GM18907 (cell line): ENCODE data around the gene TPST2.
A peak's percentile ranks its signal among the peaks of the same experiment; 100 is the strongest.

Experiments used
- ATAC-seq: cut with Tn5 transposase; IDR thresholded peaks from one replicate; pipeline ENCODE4 v1.9.1; 2021; ENCODE audit warnings: mild to moderate bottlenecking, moderate library complexity; ENCODE audit not compliant: unreplicated experiment

TPST2 gene

DNA sequence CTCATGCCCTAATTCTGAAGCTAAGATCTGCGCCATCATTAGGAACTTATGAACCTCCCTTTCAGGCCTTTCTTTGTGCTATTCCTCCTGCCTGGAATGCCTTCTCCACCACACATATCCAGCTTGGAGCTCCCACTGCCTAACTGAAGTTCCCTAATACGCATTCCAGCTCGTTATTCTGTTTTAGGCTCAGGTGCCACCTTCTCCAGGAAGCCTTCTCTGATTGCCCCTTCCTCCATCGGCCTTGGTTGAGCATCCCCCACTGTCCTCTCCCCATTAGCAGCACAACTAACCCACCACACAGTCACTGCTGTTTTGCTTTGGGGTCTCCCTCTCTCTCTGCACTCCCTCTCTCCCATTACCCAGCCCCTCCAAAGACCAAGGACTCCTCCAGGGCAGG is 22.7 kb upstream of the TPST2 start:
- no peak for ATAC-seq

- ATAC-seq: no peak
Observed at GRCh38 chr22:26610996-26611395, 21.1 kb upstream of the TPST2 start.

DNA sequence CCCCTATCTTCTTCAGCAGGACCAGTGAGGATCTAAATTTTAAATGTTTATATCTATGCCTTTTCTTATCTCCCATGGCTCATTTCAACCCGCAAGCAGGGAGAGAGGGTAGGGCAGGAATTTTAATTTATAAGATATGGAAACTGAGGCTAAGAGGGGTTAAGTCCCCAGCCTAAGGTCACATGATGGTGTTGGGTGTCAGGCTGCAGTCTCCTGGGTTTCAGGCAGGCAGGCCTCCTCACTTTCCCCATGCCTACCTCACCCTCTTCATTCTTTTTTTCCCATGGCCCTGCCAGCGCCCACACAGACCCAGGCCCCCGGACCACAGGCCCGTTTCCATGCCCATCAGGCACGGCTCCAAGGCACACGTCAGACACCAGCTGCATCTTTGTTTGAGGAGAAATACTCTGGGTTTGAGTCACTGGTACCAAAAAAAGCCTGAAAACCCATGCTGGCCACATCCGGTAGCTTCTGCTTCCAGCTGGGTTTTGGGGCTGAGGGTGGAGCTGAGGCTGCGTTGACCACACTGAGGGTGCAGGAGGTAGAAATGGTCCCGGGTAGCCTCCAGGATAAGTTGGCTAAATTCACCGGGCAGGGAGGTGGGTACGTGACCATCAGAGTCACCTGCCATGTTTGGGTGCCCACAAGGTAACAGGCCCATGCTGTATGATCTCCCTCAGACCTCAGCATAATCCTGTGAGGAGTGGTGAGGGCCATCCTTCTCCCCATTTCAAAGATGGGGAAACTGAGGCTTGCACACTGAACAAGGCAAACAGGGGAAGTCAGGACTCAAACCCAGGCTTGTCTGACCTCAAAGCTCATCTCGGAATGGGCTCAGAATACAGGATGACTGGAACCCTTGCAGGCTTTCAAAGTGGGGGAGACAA is 20.4 kb upstream of the TPST2 start:
- peak; percentile 76 for ATAC-seq

- ATAC-seq: no peak
Observed at GRCh38 chr22:26609287-26609686, 19.4 kb upstream of the TPST2 start.

GRCh38 chr22:26608129-26608528 is 18.2 kb upstream of the TPST2 start:
- ATAC-seq: no peak

GRCh38 chr22:26606611-26607010 is 16.7 kb upstream of the TPST2 start:
- no peak for ATAC-seq

DNA sequence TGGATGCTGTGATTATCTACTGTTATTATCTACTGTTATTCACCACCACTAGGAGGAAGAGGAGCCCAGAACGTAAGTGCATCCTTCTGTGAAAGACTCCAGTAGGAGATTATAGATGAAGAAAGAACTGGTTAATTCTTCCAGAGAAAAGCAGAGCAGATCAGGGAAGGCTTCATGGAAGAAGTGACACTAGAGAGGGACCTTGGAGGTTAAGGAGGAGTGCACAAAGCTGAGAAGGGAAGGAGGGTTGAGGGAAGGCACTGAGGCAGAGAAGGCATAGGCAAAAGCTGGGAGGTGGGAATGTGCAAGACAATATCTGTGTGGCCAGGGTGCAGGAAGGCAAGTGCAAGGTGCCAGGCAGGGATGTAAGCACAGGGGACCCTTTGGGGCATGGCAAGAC is 14.4 kb upstream of the TPST2 start:
- no peak for ATAC-seq

DNA sequence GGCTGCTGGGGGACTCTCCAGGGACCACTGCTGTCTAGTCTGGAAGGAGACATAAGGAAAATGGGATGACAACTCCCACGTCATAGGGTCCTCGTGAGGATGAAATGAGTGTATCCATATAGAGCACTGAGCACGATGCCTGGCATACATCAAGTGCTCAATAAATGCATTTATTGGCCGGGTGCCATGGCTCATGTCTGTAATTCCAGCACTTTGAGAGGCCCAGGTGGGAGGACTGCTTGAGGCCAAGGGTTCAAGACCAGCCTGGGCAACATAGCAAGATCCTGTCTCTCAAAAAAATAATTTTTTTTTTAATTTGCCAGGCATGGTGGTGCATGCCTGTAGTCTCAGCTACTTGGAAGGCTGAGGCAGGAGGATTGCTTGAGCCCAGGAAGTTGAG is 12.2 kb upstream of the TPST2 start:
- ATAC-seq: no peak

DNA sequence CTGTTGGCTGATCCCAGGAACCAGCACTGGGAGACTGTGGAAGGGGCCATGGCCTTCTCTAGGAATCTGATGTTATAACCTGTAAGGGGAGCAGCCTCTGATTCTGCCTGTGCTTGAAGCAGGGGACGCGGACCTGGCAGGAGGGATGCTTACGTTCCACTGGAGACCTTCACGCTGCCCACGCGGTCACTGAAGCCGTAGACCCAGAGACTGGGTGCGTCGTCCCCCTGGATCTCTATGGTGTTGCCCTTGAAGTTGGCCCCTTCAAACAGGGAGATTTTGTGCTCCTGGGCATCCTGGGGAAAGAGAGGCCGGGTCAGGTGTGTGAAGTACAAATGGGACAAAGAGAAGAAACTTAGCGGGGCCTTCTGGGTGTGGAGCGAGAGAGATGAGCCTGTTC is 11.8 kb upstream of the TPST2 start:
- ATAC-seq: no peak

DNA sequence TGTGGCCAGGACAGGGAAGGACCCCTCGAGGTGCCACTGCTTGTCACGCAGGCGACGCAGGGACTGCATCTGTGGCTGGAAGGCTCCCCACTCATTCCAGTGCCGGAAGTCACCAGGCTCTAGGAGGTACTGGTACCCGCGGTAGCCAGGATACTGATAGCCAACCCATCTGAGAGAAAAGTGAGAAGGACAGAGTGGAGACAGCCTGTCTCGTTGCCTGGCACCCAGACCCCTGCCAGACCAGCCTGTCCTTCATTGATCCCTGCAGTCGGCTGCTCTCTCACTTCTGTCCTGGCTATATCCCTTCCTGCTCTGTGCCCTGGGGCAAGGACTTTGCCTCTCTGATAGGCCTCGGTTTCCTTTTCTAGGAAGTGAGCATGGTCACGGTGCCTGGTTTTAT is 9.6 kb upstream of the TPST2 start:
- no peak for ATAC-seq

- no peak for ATAC-seq
Observed at GRCh38 chr22:26597480-26597879, 7.5 kb upstream of the TPST2 start.

- no peak for ATAC-seq
Observed at GRCh38 chr22:26597026-26597425, 7.1 kb upstream of the TPST2 start.

GRCh38 chr22:26593763-26594162 is 3.8 kb upstream of the TPST2 start:
- ATAC-seq: no peak

- ATAC-seq: peak; percentile 65
Observed at GRCh38 chr22:26592421-26592891, 2.5 kb upstream of the TPST2 start.

DNA sequence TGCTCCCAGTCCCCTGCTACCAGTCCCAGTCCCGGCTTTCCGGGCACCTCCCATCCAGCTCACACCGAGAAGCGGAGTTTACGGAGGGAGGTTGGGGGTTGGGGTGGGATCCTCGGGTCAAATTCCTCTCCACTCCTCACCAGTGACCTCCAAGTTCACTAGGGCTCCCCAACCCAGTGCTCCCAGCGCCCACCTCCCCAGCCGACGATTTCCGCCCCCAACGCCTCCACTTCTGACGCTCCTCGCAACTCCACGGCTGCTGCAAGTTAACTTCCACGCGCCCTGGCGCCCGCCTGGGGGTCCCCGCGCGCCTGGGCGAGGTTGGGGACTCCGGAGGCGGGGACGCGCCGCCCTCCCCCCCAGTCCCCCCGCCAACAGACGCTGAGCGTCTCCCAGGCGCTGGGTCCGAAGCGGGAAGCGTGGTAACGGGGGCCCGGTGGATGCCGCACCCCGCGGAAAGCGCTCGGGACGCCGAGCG is 526 bp downstream of the TPST2 start:
- ATAC-seq: peak; percentile 17

DNA sequence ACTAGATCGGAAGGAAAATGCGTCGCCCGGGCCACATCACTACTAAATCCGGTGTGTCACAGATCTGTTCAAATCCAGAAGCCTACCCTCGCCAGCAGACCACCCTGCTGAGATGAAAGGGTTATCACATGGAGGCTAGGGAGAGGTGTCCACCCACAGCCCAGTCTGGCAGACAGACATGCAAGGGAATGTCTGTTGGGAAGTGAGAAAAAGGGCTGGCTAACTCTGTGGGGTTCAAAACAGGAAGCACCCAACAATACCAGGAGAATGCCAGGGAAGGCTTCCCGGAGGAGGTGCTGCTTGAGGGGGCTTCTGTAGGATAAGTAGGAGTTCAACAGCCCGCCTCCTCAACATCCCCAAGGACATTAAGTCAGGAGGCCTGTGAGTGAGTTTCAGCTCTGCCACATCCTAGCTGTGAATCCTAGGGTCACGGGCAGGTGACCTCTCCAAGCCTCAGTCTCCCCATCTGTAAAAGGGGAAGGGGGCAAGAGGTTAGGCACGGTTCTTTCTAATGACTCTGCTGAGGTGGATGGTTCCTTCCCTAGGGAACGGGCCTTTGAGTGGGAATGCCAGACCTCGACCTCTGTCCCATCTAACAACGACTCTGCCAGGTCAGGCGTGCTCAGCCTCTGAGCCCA is 1.1 kb downstream of the TPST2 start:
- no peak for ATAC-seq

DNA sequence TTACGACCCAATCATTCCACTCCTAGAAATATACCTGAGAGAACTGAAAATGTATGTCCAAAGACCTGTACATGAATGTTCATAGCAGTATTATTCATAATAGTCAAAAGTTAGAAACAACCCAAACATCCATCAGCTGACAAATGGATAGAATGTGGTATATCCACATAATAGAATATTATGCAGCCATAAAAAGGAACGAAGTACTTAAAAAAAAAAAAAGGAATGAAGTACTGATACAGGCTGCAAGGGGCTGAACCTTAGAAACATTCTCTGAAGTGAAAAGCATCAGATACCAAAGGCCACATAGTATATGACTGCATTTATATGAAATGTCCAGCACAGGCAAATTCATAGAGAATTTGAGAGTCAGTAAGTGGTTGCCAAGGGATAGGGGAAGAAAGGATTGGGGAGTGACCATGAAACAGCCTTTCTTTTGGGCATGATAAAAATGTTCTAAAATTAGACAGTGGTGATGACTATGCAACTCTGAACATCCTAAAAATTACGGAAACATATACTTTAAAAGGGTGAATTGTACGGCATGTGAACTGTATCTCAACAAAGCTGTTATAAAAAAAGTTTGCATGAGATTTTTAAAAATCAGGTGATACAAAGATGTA is 1.8 kb downstream of the TPST2 start:
- no peak for ATAC-seq

- no peak for ATAC-seq
Observed at GRCh38 chr22:26586556-26587325, 3.2 kb downstream of the TPST2 start.

DNA sequence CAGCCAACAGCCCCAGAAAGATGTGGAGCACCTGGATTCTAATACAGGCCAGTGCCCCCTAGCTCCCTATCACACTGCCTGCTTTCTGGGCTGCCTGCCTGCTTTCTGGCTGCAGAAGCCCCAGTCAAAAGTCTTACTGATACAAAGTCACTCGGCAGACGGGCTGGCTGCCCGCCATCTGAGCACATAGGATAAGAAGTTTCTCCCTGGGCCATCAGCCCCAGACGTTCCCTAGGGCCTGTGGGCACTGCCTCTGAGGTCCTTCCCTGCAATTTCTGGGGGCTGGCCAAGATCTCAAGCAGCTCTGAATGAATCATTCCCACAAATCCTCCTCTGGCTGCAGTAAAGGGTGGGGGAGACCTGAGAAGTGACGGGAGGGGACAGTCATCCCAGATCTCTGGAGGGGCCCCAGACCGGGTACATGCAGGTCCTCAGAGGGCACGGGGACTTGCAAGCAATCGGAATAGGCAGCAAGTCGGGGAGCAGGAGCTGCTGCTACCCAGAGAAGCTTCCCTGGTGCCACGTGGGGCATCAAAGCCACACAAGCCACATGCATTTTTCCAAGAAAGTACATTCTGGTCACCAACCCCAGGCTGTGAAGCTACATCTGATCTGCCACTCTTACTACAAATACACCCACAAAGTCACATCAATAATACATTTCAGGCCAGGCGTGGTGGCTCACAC is 4.7 kb downstream of the TPST2 start:
- ATAC-seq: no peak

DNA sequence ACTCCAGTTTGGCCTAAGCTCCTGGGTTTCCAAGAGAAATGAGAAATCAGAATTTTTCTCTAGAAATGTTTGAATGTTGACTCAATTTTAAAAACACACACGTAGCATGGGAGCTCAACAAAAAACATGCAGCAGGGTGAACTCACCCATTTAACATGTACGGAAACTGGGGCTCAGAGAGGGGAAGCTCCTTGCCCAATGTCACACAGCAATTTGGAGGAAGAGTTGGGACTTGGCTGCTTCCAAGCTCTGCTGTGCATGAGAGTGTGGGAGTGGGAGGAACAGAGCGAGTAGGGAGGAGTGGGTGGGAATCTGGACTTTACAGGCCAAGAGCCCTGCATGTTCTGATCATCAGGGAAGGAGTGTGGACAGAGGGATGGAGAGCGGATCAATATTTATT is 5.9 kb downstream of the TPST2 start:
- no peak for ATAC-seq
